ENCODE results near the gene CTIF.

DNA sequence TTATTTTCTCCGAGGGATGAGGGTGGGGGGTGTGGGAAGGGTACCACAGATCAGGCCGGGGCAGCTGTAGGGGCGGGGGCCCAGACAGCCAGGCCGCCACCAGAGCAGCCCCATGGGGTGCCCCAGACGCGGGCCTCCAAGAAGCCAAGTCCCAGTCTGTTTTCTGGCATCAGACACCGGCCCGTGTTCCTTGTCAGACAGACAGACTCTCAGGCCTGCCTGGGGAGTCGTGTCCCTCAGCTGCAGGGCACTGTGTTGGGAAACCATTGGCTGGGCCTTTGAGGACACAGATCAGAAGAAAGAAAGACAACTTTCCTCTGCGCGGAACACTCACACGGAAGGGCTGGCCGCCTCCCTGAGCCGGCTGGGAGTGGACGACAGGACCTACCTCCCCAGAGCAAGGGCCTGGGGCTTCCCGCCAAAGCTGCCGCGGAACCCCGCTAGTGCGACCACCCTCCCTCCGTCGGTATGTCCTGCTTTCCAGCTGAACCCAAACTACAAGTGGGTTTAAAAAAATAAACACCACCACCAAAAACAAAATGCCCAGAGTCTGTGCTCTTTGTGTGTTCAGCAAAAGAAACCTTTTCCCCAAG lies 323.9 kb downstream of the CTIF start:
- TF ChIP-seq, protein P1, sequence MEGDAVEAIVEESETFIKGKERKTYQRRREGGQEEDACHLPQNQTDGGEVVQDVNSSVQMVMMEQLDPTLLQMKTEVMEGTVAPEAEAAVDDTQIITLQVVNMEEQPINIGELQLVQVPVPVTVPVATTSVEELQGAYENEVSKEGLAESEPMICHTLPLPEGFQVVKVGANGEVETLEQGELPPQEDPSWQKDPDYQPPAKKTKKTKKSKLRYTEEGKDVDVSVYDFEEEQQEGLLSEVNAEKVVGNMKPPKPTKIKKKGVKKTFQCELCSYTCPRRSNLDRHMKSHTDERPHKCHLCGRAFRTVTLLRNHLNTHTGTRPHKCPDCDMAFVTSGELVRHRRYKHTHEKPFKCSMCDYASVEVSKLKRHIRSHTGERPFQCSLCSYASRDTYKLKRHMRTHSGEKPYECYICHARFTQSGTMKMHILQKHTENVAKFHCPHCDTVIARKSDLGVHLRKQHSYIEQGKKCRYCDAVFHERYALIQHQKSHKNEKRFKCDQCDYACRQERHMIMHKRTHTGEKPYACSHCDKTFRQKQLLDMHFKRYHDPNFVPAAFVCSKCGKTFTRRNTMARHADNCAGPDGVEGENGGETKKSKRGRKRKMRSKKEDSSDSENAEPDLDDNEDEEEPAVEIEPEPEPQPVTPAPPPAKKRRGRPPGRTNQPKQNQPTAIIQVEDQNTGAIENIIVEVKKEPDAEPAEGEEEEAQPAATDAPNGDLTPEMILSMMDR (conservative IDR thresholded peaks at IDR 0.05; ENCODE audit: low read length), result no peak
- no peak for TF ChIP-seq EZH2phosphoT487 (IDR thresholded peaks at IDR 0.05; ENCODE audit: borderline replicate concordance, low read depth, low read length)

All from OCI-LY7 (cell line).